DMS153 treated with DMSO at 0.1 percent for 48 hours (cell line): ENCODE data around the gene ADNP2.

Source experiments
- DNase-seq: peaks from one replicate; lab custom pipeline; 2025; ENCODE audit not compliant: unreplicated experiment; lab: John Stamatoyannopoulos, UW

The ADNP2 gene, protein sequence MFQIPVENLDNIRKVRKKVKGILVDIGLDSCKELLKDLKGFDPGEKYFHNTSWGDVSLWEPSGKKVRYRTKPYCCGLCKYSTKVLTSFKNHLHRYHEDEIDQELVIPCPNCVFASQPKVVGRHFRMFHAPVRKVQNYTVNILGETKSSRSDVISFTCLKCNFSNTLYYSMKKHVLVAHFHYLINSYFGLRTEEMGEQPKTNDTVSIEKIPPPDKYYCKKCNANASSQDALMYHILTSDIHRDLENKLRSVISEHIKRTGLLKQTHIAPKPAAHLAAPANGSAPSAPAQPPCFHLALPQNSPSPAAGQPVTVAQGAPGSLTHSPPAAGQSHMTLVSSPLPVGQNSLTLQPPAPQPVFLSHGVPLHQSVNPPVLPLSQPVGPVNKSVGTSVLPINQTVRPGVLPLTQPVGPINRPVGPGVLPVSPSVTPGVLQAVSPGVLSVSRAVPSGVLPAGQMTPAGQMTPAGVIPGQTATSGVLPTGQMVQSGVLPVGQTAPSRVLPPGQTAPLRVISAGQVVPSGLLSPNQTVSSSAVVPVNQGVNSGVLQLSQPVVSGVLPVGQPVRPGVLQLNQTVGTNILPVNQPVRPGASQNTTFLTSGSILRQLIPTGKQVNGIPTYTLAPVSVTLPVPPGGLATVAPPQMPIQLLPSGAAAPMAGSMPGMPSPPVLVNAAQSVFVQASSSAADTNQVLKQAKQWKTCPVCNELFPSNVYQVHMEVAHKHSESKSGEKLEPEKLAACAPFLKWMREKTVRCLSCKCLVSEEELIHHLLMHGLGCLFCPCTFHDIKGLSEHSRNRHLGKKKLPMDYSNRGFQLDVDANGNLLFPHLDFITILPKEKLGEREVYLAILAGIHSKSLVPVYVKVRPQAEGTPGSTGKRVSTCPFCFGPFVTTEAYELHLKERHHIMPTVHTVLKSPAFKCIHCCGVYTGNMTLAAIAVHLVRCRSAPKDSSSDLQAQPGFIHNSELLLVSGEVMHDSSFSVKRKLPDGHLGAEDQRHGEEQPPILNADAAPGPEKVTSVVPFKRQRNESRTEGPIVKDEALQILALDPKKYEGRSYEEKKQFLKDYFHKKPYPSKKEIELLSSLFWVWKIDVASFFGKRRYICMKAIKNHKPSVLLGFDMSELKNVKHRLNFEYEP

DNA sequence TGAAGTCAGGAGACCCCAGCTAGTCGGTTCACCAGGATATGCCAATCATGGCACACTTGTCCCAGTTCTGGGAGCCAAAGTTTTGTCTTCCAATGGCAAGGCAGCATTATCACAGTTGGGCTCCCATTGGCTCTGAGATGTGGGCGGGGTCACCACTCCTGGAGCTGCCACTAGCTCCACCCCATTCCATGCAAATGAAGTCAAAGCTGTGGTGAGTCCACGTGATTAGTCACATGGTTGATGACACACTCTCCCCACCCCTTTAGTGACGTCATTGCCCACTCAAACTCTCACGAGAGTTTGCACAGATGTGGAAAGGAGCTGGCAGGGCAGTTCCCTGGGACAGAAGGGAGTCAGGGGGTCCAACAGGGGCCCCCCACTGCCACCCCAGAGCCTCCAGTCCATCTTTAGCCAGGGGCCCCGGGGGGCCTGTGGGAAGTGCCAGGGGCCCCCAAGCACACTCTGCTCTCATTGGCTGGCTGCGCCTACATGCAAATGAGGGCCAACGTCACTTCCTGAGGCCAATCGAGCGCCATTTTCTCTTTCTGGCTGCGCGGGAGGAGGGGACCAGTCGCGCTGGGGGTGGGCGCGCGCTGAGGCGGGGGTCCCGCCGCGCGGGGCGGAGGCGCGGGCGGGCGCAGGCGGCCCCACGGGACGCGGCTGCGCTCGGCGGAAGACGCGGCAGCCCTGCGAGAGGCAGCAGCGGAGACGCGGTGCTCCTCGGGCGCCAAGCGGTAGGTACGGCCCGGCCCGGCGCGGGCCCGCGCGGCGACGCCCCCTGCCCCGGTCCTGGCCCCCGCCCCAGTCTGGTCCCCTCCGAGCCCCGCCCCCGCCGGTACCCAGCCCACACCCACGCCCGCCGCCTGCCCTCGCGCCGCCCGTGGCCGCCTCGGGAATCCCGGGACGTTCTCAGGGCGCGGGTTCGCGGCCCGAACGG lies at the start of gene ADNP2:
TSS of gene ADNP2 (plus strand) at position 524 of the 937 bp plus-strand sequence. CDS start 8,281 bp downstream, outside the sequence.
- peak; percentile 76 for DNase-seq

DNA sequence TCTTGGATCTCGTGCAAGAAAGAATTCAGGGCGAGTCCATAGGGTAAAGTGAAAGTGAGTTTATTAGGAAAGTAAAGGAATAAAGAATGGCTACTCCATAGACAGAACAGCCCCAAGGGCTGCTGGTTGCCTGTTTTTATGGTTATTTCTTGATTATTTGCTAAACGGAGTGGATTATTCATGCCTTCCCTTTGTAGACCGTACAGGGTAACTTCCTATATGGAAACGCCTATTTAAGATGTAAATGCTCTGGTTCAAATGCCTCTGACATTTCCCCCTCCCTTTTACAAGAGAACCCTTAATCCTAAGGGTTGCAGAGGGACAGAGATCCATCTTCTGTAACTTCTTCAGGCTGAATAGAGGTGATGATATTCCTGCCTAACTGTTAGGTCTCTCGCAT lies 49.1 kb upstream of the ADNP2 start:
- no peak for DNase-seq

DNA sequence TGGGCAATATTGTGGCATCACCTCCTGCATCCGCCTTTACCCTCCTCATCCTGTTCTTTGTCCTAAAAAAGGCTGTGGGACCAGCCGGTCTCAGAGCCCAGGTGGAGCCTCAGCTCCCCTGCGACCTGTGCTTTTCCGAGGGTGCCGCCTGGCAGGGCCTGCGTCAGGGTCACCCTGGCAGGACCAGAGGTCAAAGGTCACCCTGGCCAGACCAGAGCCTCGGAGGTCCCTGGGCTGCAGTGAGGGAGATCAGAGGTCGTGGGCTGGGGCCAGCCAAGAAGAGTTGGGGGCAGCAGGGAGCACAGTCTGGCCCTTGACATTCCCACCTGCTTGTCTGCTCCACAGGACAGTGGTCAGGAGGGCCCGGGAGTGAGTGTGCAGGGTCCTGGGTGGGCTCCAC lies 43.4 kb upstream of the ADNP2 start:
- DNase-seq: no peak

DNA sequence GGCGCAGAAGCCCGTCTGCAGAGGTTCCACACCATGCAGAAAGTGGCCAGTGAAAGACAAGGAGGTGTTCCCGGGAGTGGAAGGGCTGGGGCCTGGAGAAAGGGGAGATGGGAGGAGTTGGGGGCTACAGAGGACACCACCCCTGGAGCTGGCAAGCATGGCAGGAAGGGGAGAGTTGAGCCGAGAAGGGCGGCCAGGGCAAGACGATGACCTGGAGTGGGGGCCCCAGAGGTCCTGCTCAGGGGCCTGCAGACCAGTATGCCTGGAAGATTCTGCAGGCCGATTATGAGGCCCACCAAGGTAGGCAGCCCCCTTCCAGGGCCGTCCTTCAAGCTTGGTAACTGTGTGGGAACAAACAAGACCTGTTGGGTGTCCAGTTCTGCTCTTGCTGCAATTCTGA lies 41.7 kb upstream of the ADNP2 start:
- no peak for DNase-seq

DNA sequence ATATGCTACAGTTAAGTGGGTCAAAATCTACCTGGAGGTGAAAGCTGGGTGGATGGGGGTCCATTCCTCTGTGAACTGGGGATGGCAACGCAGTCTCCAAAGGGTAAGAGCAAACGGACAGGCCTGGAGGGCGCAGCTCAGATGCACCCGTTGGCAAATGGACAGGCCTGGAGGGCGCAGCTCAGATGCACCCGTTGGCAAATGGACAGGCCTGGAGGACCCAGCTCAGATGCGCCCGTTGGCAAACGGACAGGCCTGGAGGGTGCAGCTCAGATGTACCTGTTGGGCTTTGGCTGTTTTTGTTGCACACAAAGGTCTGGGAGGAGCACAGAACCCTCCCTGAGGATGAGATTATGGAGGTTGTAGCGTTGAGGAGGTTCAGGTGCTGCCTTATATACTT lies 41.2 kb upstream of the ADNP2 start:
- DNase-seq: no peak

DNA sequence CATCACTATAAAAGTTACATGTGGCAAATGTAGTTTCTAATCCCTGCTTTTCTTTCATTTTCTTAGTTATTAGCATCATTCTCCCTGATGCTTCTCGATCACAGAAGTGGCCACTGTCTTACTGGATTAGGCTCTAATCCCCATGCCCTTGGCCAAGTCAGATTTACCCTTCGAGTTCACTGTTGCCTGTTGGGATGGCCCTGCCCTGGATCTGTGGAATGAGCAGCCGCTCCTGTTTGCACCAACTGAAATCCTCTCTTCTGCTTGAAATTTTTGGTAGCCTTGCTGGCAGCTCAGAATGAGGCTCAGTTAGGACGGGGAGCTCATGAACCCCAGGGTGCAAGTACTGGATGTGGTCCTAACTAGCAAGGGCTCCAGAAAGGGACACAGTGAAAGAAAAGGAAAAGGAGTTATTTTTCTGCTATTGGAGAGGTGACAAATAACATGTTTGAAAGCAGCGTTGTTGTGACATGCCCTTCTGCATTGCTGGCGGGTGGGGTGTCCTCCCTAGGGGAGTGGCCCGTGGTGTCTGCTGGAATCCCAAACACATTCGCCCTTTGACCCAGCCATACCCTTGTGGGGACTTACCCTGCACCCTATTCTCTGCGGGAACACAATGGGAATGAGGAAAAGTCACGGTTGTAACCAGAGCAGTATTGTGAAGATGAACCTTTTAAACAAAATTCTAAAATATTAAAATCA lies 40.3 kb upstream of the ADNP2 start:
- DNase-seq: no peak

DNA sequence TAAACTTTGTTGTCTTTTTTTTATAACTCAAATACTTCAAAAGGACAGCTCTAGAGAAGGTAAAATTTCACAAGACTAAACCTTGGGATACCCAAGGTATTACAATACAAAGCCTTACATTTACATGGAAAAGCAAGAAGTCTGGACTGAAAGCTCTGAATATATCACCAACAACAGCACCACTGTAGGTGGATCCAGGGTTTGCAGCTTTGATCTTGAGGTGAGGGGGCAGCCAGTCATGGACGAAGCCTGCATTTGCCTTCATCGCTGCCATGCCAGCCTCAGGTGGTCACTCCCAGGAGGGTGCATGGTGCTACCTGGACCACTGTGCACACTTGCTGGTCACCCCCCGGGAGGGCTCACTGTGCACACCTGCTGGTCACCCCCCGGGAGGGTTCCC lies 38.2 kb upstream of the ADNP2 start:
- no peak for DNase-seq

DNA sequence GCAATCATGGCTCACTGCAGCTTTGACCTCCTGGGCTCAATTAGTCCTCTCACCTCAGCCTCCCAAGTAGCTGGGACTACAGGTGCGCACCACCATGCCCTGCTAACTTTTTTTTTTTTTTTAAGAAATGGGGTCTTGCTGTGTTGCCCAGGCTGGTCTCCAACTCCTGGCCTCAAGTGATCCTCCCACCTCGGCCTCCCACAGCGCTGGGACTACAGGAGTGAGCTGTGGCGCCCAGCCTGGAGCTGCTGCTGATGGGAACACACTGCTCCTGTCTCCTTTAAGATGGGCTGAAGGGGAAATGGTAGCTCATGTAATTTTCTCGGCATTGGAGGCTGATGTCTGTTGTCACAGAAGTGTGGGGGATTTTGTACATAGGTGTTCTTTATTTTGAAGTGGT lies 34.9 kb upstream of the ADNP2 start:
- DNase-seq: no peak

DNA sequence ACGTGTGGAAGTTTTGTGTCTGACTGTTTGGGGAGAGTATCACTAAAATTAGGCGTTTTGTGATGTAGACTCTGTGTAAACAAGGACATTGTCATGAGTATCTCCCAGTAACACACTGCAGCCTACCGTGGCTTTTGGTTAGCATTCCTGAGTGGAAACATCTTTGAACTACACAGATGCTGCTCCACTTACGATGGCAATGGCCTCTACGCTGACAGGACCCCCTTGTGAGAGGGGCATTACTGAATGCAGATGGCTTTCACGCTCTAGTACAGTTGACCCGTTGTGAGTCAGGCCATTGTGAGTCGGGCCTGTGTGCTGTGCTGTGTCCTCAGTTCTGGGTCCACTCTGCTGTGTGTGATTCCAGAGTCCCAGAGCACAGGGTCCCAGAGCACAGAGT lies 34.4 kb upstream of the ADNP2 start:
- DNase-seq: no peak

DNA sequence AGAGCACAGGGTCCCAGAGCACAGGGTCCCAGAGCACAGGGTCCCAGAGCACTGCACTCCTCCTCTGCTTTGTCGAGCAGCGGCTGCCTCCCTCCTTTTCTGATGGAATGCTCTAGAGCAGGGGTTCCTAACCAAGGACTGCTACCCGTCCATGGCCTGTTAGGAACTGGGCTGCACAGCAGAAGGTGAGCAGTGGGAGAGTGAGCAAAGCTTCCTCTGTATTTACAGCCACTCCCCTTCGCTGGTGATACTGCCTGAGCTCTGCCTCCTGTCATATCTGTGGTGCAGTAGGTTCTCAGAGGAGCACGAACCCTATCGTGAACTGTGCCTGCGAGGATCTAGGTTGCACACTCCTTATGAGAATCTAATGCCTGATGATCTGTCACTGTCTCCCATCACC lies 33.1 kb upstream of the ADNP2 start:
- DNase-seq: no peak

DNA sequence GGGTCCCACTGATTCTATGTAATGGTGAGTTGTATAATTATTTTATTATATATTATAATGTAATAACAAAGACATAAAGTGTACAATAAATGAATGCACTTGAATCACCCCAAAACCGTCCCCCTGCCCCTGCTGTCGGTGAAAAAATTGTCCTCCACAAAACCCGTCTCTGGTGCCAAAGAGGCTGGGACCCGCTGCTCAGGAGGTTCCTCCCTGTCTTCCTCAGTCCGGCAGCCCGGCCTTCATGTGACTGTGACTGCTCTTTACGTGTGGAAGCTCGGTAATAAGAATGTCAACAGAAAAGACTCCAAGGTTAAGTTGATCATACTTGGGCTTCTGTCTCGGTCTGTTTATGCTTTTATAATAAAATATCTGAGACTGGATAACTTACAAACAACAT lies 32.7 kb upstream of the ADNP2 start:
- no peak for DNase-seq

DNA sequence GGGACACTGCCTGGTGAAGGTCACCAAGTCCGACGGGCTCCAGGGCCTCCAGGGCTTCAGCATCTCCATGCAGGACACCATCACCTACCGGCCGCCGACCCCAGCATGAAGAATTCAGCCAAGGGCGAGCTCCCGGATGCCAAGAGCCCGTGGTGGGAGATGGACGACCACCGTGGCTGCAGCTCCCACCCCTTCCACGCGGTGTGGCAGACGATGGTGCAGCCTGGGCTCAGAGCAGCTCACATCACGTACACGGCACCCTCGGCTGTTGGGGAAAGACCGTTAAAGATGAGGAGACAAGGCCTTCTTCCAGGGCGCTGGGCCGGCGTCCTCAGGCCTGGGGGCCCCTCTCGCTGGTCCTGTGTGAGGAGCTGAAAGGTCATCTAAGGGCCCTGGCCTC lies 31.2 kb upstream of the ADNP2 start:
- no peak for DNase-seq

DNA sequence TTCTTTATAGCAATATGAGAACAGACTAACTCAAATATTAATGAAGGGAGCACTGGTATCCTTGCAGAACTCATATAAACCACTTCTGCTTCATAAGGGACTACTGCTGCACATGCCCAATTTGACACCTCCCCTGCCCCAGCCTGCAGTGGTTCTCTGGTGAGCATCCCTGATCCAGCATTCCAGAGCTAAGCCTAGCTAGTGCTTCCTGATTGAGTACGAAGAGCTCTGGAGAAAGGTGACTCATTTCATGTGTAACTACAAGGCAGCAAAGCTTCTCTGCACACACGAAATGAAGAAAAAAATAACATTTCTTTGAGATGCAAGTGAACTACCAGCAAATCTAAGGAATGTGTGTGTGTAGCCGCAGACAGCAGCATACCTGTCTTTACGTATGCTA lies 22.8 kb upstream of the ADNP2 start:
- DNase-seq: no peak

DNA sequence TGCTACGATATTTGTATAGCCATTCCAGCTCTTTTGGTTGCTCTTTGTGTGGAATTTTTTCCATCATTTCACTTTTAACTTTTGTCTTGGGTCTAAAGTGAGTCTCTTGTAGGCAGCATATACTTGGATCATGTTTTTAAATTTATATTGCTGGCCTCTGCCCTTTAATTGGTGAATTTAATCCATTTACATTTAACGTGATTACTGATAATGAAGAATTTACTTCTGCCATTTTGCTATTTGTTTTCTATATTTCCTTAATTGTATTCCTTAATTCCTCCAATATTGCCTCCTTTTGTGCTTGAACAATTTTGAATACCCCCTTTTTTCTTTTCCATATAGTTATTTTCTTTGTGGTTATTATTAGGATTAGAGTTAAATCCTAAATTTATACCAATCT lies 21.0 kb upstream of the ADNP2 start:
- DNase-seq: no peak

DNA sequence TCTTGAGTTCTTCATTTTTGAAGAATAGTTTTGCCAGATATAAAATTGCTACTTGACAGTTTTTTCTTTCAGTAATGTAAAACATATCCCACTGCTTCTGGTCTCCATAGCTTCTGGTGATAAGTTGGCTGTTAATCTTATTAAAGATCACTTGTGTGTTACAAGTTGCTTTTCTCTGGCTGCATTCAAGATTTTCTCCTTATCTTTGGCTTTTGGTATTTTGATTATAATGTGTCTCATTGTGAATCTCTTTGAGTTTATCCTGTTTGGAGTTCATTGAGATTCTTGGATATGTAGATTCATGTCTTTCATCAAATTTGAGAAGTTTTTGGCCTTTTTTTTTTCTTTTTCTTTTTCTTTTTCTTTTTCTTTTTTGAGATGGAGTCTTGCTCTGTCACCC lies 20.2 kb upstream of the ADNP2 start:
- no peak for DNase-seq

DNA sequence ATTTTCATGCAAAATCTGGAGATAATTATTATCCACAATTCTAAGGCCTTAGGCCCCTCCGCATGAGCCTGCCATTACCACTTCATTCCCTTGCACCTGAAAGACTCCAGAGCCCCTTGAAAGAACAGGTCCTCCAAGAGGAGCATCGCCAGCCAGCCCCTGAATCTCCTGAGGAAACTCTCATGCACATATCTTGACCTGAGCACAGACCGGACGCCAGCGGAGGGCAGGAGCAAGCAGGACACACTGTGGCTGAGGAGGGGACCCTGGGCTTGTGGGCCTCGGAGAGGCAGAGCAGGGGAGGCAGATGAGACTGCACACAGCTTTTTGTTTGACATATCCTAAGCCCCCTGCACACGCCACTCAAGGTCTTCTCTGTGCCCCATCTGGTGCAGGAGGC lies 13.6 kb upstream of the ADNP2 start:
- DNase-seq: no peak

DNA sequence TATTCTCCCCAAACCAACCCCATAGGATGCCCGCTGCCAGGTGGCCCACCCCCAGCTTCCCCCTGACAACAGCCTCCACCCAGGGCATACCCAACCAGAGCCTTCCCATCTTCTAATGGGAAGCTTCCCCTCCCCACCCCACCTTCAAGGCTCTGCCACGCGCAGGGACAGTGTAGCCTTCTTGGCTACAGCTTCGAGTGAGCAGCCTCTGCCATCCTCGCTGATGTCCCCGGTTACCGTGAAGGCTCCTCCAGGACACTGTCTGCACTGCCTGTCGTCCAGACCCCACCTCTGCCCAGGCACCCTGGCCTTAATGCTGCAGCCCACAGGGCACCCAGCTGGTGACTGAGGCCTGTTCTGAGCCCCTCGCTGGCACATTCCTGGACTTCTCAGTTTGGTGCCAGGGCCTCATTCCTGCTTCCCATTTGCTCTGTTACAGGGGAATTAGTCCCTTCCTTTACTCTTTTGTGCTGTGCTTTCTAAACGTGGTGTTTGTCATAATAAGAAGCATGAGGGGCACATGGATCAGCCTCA lies 13.0 kb upstream of the ADNP2 start:
- DNase-seq: no peak

DNA sequence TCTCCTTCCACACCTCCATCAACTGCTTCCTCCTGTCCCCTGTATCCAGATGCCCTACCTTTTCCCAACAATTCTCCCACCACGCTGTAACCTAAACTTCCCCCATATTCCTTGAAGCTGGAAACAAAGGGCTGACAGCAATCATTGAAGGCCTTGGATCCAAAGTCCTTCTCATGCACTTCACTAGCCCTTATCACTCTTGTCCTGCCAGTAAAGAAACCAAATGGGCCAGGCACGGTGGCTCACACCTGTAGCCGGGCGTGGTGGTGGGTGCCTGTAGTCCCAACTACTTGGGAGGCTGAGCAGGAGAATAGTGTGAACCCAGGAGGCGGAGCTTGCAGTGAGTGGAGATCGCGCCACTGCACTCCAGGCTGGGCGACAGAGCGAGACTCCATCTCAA lies 11.9 kb upstream of the ADNP2 start:
- DNase-seq: no peak

DNA sequence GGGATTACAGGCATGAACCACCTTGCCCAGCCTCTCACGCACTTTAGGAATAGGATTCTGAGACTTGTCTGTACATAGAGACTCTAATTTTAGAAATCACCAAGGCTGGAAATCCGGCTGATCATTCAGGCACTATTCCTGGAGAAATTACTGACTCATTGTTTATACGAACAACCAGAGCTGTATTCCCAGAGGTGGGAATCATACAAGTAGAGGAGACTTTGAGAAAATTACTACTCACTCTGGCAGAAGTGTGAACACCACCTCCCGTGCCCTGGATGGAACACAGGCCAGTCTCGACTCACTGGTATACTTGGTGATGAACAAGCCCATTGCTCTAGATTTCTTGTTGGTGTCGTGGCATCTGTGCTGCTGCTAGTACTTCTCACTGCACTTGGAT lies 5.8 kb upstream of the ADNP2 start:
- DNase-seq: no peak

DNA sequence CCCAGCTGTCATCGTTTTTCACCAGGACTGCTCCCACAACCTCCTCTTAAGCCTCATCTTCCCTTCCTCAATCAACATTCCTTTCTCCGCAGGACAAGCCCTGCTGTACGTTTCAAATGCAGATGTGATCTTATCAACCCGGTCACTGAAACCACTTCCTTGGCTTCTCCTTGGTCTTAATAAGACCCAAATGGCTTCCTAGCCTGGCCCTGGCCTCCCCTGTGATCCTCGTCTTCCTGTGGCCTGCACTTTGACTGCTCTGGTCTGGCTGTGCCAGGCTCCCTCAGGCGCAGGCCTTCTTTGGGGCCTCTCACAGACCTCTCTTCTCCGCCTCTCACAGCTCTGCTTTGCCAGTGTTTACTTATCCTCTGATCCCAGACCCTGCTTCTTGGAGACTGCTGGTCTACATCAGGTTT lies 4.7 kb upstream of the ADNP2 start:
- DNase-seq: no peak
